Measurements from ENCODE around the gene NECTIN1. TPM values are rescaled to one million over a fixed set of nuclear protein-coding genes. Genes with fewer than 3 reads are reported as not detected.
A peak's percentile ranks its signal among the peaks of the same experiment; 100 is the strongest.

NECTIN1 gene
- total and polyA plus RNA-seq, 5 donors: 5.2 to 14.5 (median 8.1) TPM

GRCh38 chr11:119754199-119754598 is 25.2 kb upstream of the NECTIN1 start:
- intact Hi-C loops (cut with DNase I): no loop called here
- no peak for ATAC-seq
- H3K27me3 ChIP-seq (ENCODE audit: control insufficient read depth, insufficient read depth): no peaks in the 10 kb centered on the region
- no peak overlapping the region for H3K27ac ChIP-seq (ENCODE audit: low read length)
- H3K4me1 ChIP-seq (ENCODE audit: control insufficient read depth, insufficient read depth, low read length): no peaks in the 10 kb centered on the region
- WGBS: 81% methylated on average over 4 of the region's 4 CpGs
- no peak for DNase-seq
- H3K9me3 ChIP-seq (ENCODE audit: control insufficient read depth, low read length): no peaks in the 10 kb centered on the region
- H3K4me3 ChIP-seq (ENCODE audit: low read length): no peak overlapping the region

DNA sequence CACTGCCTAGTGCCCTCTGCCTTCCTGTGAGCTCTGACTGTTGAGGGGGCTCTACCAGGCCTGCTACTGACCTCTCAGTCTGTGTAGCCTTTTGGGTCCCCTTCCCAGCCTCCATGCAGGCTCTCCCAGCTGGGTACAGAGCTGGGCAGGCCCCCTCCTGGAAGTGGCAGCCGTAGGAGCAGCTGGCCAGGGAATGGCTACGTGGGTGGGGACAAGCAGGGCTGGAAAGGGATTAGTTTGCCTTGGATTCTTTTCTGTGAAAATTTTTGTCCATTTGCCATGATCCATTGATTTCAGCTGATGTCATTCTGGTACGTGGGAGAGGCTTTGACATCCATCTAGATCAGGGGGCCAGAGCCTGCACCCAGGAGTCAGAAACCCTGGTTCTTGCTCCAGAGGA is 23.9 kb upstream of the NECTIN1 start:
- Histone ChIP-seq H3K9me3 (ENCODE audit: control insufficient read depth, low read length) (no peaks in the 10 kb centered on the region), H3K4me3 (ENCODE audit: low read length) (no peak overlapping the region), H3K27me3 (ENCODE audit: control insufficient read depth, insufficient read depth) (no peaks in the 10 kb centered on the region), H3K4me1 (ENCODE audit: control insufficient read depth, insufficient read depth, low read length) (no peaks in the 10 kb centered on the region), H3K27ac (ENCODE audit: low read length) (no peak overlapping the region)
- ATAC-seq (peak in 1 of 2 donors; percentile 45), DNase-seq (peak in 2 of 3 donors; percentile 61 to 63)
- WGBS: 34% methylated on average over 3 of the region's 3 CpGs
- intact Hi-C loops (cut with DNase I): no loop called here

DNA sequence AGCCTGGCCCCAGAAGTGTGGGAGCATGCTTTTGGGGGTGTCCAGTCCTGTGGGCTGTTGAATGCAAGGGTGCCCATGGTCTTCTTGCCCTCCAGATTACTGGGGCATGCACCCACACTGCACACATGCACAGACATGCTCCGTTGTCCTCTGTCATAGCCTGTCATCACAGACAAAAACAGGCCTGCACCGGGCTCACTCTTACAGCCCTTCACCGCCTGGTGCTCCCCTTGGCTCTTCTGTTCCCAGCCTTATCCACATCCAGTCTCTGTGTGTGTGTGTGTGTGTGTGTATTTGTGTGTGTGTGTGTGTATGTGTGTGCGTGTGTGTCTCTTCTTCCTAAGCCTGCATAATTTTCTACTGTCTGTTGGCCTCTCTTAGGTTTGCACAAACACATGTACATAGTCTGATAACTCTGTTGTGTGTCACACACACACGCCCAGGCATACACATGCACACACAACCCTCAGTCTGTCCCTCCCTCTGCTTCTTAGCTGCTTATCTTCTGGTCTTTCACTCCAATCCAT is 23.4 kb upstream of the NECTIN1 start:
- Histone ChIP-seq H3K27ac (ENCODE audit: low read length) (no peak overlapping the region), H3K27me3 (ENCODE audit: control insufficient read depth, insufficient read depth) (no peaks in the 10 kb centered on the region), H3K4me3 (ENCODE audit: low read length) (no peak overlapping the region), H3K4me1 (ENCODE audit: control insufficient read depth, insufficient read depth, low read length) (no peaks in the 10 kb centered on the region), H3K9me3 (ENCODE audit: control insufficient read depth, low read length) (no peaks in the 10 kb centered on the region)
- ATAC-seq (no peak), DNase-seq (no peak)
- WGBS: 60% methylated on average over 5 of the region's 5 CpGs
- intact Hi-C loops (cut with DNase I): no loop called here

GRCh38 chr11:119750056-119750455 is 21.1 kb upstream of the NECTIN1 start:
- Histone ChIP-seq H3K9me3 (ENCODE audit: control insufficient read depth, low read length) (no peaks in the 10 kb centered on the region), H3K27ac (ENCODE audit: low read length) (no peak overlapping the region), H3K4me3 (ENCODE audit: low read length) (no peak overlapping the region), H3K4me1 (ENCODE audit: control insufficient read depth, insufficient read depth, low read length) (no peaks in the 10 kb centered on the region), H3K27me3 (ENCODE audit: control insufficient read depth, insufficient read depth) (no peaks in the 10 kb centered on the region)
- intact Hi-C loops (cut with DNase I): no loop called here
- 84% methylated on average over 8 of the region's 8 CpGs for WGBS
- DNase-seq: no peak
- ATAC-seq: no peak

- no peaks in the 10 kb centered on the region for H3K27me3 ChIP-seq (ENCODE audit: control insufficient read depth, insufficient read depth)
- intact Hi-C loops (cut with DNase I): no loop called here
- 72% methylated on average over 9 of the region's 9 CpGs for WGBS
- no peaks in the 10 kb centered on the region for H3K4me1 ChIP-seq (ENCODE audit: control insufficient read depth, insufficient read depth, low read length)
- H3K9me3 ChIP-seq (ENCODE audit: control insufficient read depth, low read length): no peaks in the 10 kb centered on the region
- ATAC-seq (no peak), DNase-seq (no peak)
- H3K4me3 ChIP-seq (ENCODE audit: low read length): no peak overlapping the region
- H3K27ac ChIP-seq (ENCODE audit: low read length): no peak overlapping the region
Measured at GRCh38 chr11:119749006-119749565, 20.1 kb upstream of the NECTIN1 start.

- Histone ChIP-seq H3K27ac (ENCODE audit: low read length) (no peak overlapping the region), H3K27me3 (ENCODE audit: control insufficient read depth, insufficient read depth) (no peaks in the 10 kb centered on the region), H3K9me3 (ENCODE audit: control insufficient read depth, low read length) (no peaks in the 10 kb centered on the region), H3K4me3 (ENCODE audit: low read length) (no peak overlapping the region), H3K4me1 (ENCODE audit: control insufficient read depth, insufficient read depth, low read length) (no peaks in the 10 kb centered on the region)
- 82% methylated on average over 15 of the region's 15 CpGs for WGBS
- DNase-seq (no peak), ATAC-seq (no peak)
- intact Hi-C loops (cut with DNase I): no loop called here
Measured at GRCh38 chr11:119747868-119748660, 19.1 kb upstream of the NECTIN1 start.

DNA sequence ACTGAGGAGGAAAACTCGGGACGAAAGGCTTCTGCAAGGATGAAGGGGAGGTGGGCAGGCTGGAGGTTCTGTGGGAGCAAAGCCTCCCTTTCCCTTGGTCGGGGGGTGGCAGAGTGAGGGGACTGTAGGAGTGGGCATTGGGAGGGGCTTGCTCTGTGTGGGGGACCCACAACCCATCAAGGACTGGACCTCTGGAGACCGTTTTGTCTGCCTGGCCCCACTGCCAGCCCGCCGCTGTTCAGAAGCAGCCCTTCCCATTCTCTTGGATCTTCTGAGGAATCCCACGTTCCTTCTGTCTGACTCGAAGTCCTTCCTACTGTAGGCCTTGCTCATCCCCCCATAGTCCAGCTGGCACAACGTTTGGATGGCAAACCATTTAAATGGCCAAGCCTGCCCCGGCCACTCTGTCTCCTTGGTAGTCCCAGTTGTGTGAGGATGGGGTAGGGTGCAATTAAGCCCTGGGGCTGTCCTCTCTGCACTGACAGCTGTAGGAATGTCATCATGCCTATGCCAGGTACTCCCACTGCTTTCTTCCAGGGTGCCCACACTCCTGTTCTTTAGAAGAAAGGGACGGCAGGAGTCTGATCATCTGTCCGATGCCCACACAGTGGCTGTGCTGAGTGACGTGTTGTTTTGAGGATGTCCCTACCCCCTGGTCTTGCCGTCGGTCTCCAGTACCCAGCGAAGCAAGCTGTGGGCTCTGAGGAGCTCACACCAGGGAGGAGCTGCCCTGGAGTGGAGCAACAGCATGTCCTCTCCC is 17.0 kb upstream of the NECTIN1 start:
- no peaks in the 10 kb centered on the region for H3K4me1 ChIP-seq (ENCODE audit: control insufficient read depth, insufficient read depth, low read length)
- H3K4me3 ChIP-seq (ENCODE audit: low read length): no peak overlapping the region
- intact Hi-C loops (cut with DNase I): no loop called here
- WGBS: 83% methylated on average over 16 of the region's 16 CpGs
- H3K9me3 ChIP-seq (ENCODE audit: control insufficient read depth, low read length): no peaks in the 10 kb centered on the region
- no peak overlapping the region for H3K27ac ChIP-seq (ENCODE audit: low read length)
- ATAC-seq (no peak), DNase-seq (no peak)
- H3K27me3 ChIP-seq (ENCODE audit: control insufficient read depth, insufficient read depth): no peaks in the 10 kb centered on the region

- intact Hi-C loops (cut with DNase I): no loop called here
- Histone ChIP-seq H3K27me3 (ENCODE audit: control insufficient read depth, insufficient read depth) (no peaks in the 10 kb centered on the region), H3K27ac (ENCODE audit: low read length) (no peak overlapping the region), H3K9me3 (ENCODE audit: control insufficient read depth, low read length) (no peaks in the 10 kb centered on the region), H3K4me1 (ENCODE audit: control insufficient read depth, insufficient read depth, low read length) (no peaks in the 10 kb centered on the region), H3K4me3 (ENCODE audit: low read length) (no peak overlapping the region)
- DNase-seq (no peak), ATAC-seq (no peak)
- 75% methylated on average over 5 of the region's 5 CpGs for WGBS
Measured at GRCh38 chr11:119745112-119745511, 16.1 kb upstream of the NECTIN1 start.

- Histone ChIP-seq H3K9me3 (ENCODE audit: control insufficient read depth, low read length) (no peaks in the 10 kb centered on the region), H3K27ac (ENCODE audit: low read length) (no peak overlapping the region), H3K4me3 (ENCODE audit: low read length) (no peak overlapping the region), H3K27me3 (ENCODE audit: control insufficient read depth, insufficient read depth) (no peaks in the 10 kb centered on the region), H3K4me1 (ENCODE audit: control insufficient read depth, insufficient read depth, low read length) (no peaks in the 10 kb centered on the region)
- 89% methylated on average over 2 of the region's 2 CpGs for WGBS
- ATAC-seq (no peak), DNase-seq (no peak)
- intact Hi-C loops (cut with DNase I): no loop called here
Measured at GRCh38 chr11:119744577-119744976, 15.6 kb upstream of the NECTIN1 start.

DNA sequence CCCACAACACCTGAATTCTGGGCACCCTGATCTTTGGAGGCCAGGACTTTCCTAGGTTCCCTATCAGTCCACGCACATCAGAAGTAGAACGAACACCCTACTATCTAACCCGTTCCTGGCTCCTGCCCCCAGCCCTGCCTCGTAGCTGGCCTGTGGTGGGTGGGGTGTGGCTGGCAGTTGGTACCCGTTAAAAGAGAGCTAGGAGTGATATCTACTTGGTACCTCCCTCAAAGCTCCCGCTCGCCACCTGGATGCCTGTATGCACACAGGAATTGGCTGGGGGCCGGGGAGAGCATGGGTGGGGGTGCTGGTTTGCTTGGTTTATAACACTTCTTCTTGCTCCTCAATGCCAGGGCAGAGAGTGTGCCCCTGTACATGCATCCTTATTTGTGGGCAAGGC is 14.0 kb upstream of the NECTIN1 start:
- intact Hi-C loops (cut with DNase I): no loop called here
- ATAC-seq (no peak), DNase-seq (no peak)
- no peak overlapping the region for H3K27ac ChIP-seq (ENCODE audit: low read length)
- H3K4me3 ChIP-seq (ENCODE audit: low read length): no peak overlapping the region
- H3K4me1 ChIP-seq (ENCODE audit: control insufficient read depth, insufficient read depth, low read length): no peaks in the 10 kb centered on the region
- no peaks in the 10 kb centered on the region for H3K9me3 ChIP-seq (ENCODE audit: control insufficient read depth, low read length)
- WGBS: 54% methylated on average over 8 of the region's 8 CpGs
- no peaks in the 10 kb centered on the region for H3K27me3 ChIP-seq (ENCODE audit: control insufficient read depth, insufficient read depth)

DNA sequence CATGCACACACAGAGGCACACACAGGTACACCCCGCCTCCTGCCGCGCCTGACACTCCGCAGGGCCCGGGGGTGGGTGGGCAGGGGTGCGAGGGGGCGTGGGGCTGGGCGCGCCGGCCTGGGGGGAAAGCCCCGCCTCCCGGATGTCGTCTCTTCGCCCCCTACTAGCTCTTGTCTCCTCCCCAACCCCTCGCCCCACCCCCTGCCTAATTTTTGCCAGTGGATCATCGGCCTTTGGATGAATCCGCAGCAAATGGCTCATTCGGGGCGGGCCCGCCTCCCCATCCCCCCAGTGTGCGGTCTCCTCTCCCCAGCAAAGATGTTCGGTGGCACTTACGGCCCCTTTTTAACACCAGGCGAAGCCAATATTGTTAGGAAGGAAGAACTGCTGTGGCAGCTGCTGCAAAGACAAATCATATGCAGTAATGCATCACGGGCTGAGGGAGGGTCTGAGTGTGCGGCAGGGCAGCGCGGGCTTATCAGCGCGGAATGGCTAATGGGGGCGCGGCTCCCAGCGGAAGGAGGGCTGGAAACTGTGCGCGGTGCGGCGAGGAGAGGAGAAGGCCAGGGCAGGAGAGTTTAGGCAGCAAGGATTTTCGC is 13.4 kb upstream of the NECTIN1 start:
- Histone ChIP-seq H3K9me3 (ENCODE audit: control insufficient read depth, low read length) (no peaks in the 10 kb centered on the region), H3K27me3 (ENCODE audit: control insufficient read depth, insufficient read depth) (no peaks in the 10 kb centered on the region), H3K4me1 (ENCODE audit: control insufficient read depth, insufficient read depth, low read length) (no peaks in the 10 kb centered on the region), H3K27ac (ENCODE audit: low read length) (no peak overlapping the region), H3K4me3 (ENCODE audit: low read length) (peak overlapping the region; percentile 5)
- intact Hi-C loops (cut with DNase I): no loop called here
- DNase-seq: peak; percentile 49 to 76 (median 75)
- ATAC-seq: peak; percentile 42 to 73
- 1% methylated on average over 38 of the region's 38 CpGs for WGBS
